Natural killer cell treated with Interleukin-12 subunit alpha and Interleukin-12 subunit beta and Interleukin-15 and Interleukin-18, amount 100 ng/mL, for 72 hours (primary cell): Measurements from ENCODE around the gene BCOR. TPM values are rescaled to one million over a fixed set of nuclear protein-coding genes. Genes with fewer than 3 reads are reported as not detected.

Source experiments
- ATAC-seq, 2 donors: fragments of 150-1000 bp; cut with Tn5 transposase in 1 of 2; sonication (Bioruptor Pico), chemical (Tn5 transposase) in 1 of 2; 2 replicates each; pipeline ENCODE4 v1.10.0; 2021
- DNase-seq: peaks from one replicate; pipeline ENCODE4 v3.0.0; 2022; ENCODE audit warnings: low spot score
- H3K27ac Mint-ChIP-seq, 2 donors: 1 replicate in 1 of 2; 2 replicates in 1 of 2; pipeline ENCODE4 v1.8.0; 2022; ENCODE audit warnings: mixed read lengths in 2 of 2, mild to moderate bottlenecking in 1 of 2, moderate library complexity in 1 of 2
- H3K27me3 Mint-ChIP-seq, 2 donors: 1 replicate in 1 of 2; 2 replicates in 1 of 2; pipeline ENCODE4 v1.8.0; 2022; ENCODE audit warnings: mixed read lengths in 2 of 2
- H3K36me3 Mint-ChIP-seq: one replicate; pipeline ENCODE4 v1.8.0; 2022; ENCODE audit warnings: mixed read lengths
- H3K4me1 Mint-ChIP-seq, 2 donors: 1 replicate in 1 of 2; 2 replicates in 1 of 2; pipeline ENCODE4 v1.8.0; 2022; ENCODE audit warnings: low read depth in 2 of 2, mixed read lengths in 2 of 2, mild to moderate bottlenecking in 1 of 2
- H3K4me3 Mint-ChIP-seq: one replicate; pipeline ENCODE4 v1.8.0; 2022; ENCODE audit warnings: mixed read lengths
- H3K9me3 Mint-ChIP-seq: 2 replicates; pipeline ENCODE4 v1.8.0; 2022; ENCODE audit warnings: mixed read lengths
- total RNA-seq, 2 donors: library from RNA; stranded (reverse); gene quantifications; one replicate each; pipeline ENCODE4 v1.2.3, GENCODE V29; 2022

Gene BCOR
- total RNA-seq, 2 donors from 2014 or later: 52.3 to 56.7 TPM

GRCh38 chrX:40007131-40007755, 90.5 kb downstream of the BCOR start:
- Mint-ChIP-seq H3K27ac (peak overlapping the region in 1 of 2 donors; percentile 23), H3K4me1 (peaks cover 8 to 14% of the 10 kb centered on the region in 2 donors), H3K9me3 (no peaks in the 10 kb centered on the region), H3K36me3 (no peaks in the 10 kb centered on the region), H3K27me3 (peaks cover 28 to 41% of the 10 kb centered on the region in 2 donors), H3K4me3 (no peak overlapping the region)
- ATAC-seq (no peak), DNase-seq (no peak)

GRCh38 chrX:40006106-40007017, 91.4 kb downstream of the BCOR start:
- H3K4me1 Mint-ChIP-seq: peaks cover 8 to 11% of the 10 kb centered on the region in 2 donors
- no peaks in the 10 kb centered on the region for H3K36me3 Mint-ChIP-seq
- DNase-seq (no peak), ATAC-seq (peak; percentile 52 to 60)
- H3K27me3 Mint-ChIP-seq: peaks cover 28 to 42% of the 10 kb centered on the region in 2 donors
- H3K4me3 Mint-ChIP-seq: no peak overlapping the region
- H3K27ac Mint-ChIP-seq: no peak overlapping the region
- no peaks in the 10 kb centered on the region for H3K9me3 Mint-ChIP-seq

GRCh38 chrX:40005292-40006011, 92.3 kb downstream of the BCOR start:
- H3K27me3 Mint-ChIP-seq: peaks cover 26 to 42% of the 10 kb centered on the region in 2 donors
- H3K36me3 Mint-ChIP-seq: no peaks in the 10 kb centered on the region
- H3K27ac Mint-ChIP-seq: no peak overlapping the region
- peak; percentile 16 to 38 for ATAC-seq
- H3K4me1 Mint-ChIP-seq: peaks cover 8% of the 10 kb centered on the region in 2 donors
- H3K4me3 Mint-ChIP-seq: peak overlapping the region; percentile 58
- no peaks in the 10 kb centered on the region for H3K9me3 Mint-ChIP-seq
- no peak for DNase-seq

GRCh38 chrX:40004921-40005291, 92.9 kb downstream of the BCOR start:
- Mint-ChIP-seq H3K27me3 (peaks cover 27 to 39% of the 10 kb centered on the region in 2 donors), H3K36me3 (no peaks in the 10 kb centered on the region), H3K4me1 (peaks cover 8% of the 10 kb centered on the region in 2 donors), H3K9me3 (no peaks in the 10 kb centered on the region), H3K27ac (no peak overlapping the region), H3K4me3 (no peak overlapping the region)
- no peak for ATAC-seq
- DNase-seq: no peak

- Mint-ChIP-seq H3K4me3 (no peak overlapping the region), H3K27me3 (peaks cover 27 to 38% of the 10 kb centered on the region in 2 donors), H3K9me3 (no peaks in the 10 kb centered on the region), H3K27ac (no peak overlapping the region), H3K4me1 (peaks cover 6 to 8% of the 10 kb centered on the region in 2 donors), H3K36me3 (no peaks in the 10 kb centered on the region)
- DNase-seq (no peak), ATAC-seq (no peak)
These were observed 93.6 kb downstream of the BCOR start for GRCh38 chrX:40004246-40004535.

- no peak for ATAC-seq
- no peak for DNase-seq
- Mint-ChIP-seq H3K27me3 (peaks cover 27 to 42% of the 10 kb centered on the region in 2 donors), H3K4me3 (no peak overlapping the region), H3K9me3 (no peaks in the 10 kb centered on the region), H3K4me1 (peaks cover 3 to 8% of the 10 kb centered on the region in 2 donors), H3K27ac (no peak overlapping the region), H3K36me3 (no peaks in the 10 kb centered on the region)
These were observed 94.1 kb downstream of the BCOR start for GRCh38 chrX:40003428-40004245.

- ATAC-seq (no peak), DNase-seq (no peak)
- Mint-ChIP-seq H3K4me1 (peaks cover 3 to 8% of the 10 kb centered on the region in 2 donors), H3K27ac (no peak overlapping the region), H3K4me3 (no peak overlapping the region), H3K27me3 (peaks cover 27 to 42% of the 10 kb centered on the region in 2 donors), H3K36me3 (no peaks in the 10 kb centered on the region), H3K9me3 (no peaks in the 10 kb centered on the region)
These were observed 94.7 kb downstream of the BCOR start for GRCh38 chrX:40003071-40003427.
